IMR-90 (cell line): ENCODE results near the gene DCUN1D2. TPM values are rescaled to one million over a fixed set of nuclear protein-coding genes. Genes with fewer than 3 reads are reported as not detected.

ENCODE experiments used
- ATAC-seq: fragments of 200-7000 bp; cut with Tn5 transposase; 2 replicates; pipeline ENCODE4 v1.9.1; 2020; ENCODE audit warnings: low read depth, mild to moderate bottlenecking, moderate library complexity
- BruUV-seq: library from RNA; stranded (reverse); fragments of 400-500 nt; replicated peaks from 2 replicates; lab custom pipeline; 2021; lab: Mats Ljungman, UMichigan
- CTCF ChIA-PET: fragments of 300-600 bp; formaldehyde crosslinking; extraction: SDS; loops from one replicate; lab custom pipeline; 2021; ENCODE audit warnings: antibody characterized with exemption; lab: Yijun Ruan, JAX
- POLR2A ChIA-PET: fragments of 300-600 bp; sonication (Branson Sonifier 250); formaldehyde crosslinking; loops from one replicate; lab custom pipeline; 2022; ENCODE audit warnings: antibody characterized with exemption; ENCODE audit not compliant: unreplicated experiment; lab: Charles Lee
- DNase-seq: peaks from one replicate; pipeline ENCODE4 v3.0.0; 2013
- H2AFZ ChIP-seq: replicated peaks from 2 replicates; pipeline ENCODE3; 2013; ENCODE audit warnings: low read length, mild to moderate bottlenecking; ENCODE audit not compliant: poor library complexity
- H2AK5ac ChIP-seq: 2 replicates; pipeline ENCODE4 v1.6.1; 2013; ENCODE audit warnings: low read depth, low read length, inconsistent platforms
- H2AK9ac ChIP-seq: replicated peaks from 2 replicates; pipeline ENCODE3; 2013; ENCODE audit warnings: mild to moderate bottlenecking, low read depth, low read length, moderate library complexity; ENCODE audit not compliant: poor library complexity
- H2BK120ac ChIP-seq: 2 replicates; pipeline ENCODE4 v1.6.1; 2013; ENCODE audit warnings: low read depth, low read length, inconsistent platforms
- H2BK15ac ChIP-seq: 3 replicates; pipeline ENCODE4 v1.6.1; 2013; ENCODE audit warnings: low read depth, low read length, inconsistent platforms
- H2BK20ac ChIP-seq: 2 replicates; pipeline ENCODE4 v1.6.1; 2013; ENCODE audit warnings: low read depth, mild to moderate bottlenecking, inconsistent platforms, low read length, moderate library complexity
- H2BK5ac ChIP-seq: 2 replicates; pipeline ENCODE4 v1.6.1; 2013; ENCODE audit warnings: mild to moderate bottlenecking, low read depth, low read length, inconsistent platforms; ENCODE audit not compliant: poor library complexity, severe bottlenecking
- H3K14ac ChIP-seq: replicated peaks from 2 replicates; pipeline ENCODE4 v1.6.1; 2013; ENCODE audit warnings: low read depth, low read length, inconsistent platforms
- H3K18ac ChIP-seq: 2 replicates; pipeline ENCODE4 v1.6.1; 2013; ENCODE audit warnings: low read depth, low read length, control low read depth
- H3K23ac ChIP-seq: 2 replicates; pipeline ENCODE4 v1.6.1; 2013; ENCODE audit warnings: low read depth, low read length, inconsistent platforms
- H3K27ac ChIP-seq: 2 replicates; pipeline ENCODE4 v1.5.1; 2013; ENCODE audit warnings: mild to moderate bottlenecking, control low read depth, low read length; ENCODE audit not compliant: insufficient read depth
- H3K27me3 ChIP-seq: 2 replicates; pipeline ENCODE4 v1.6.1; 2013; ENCODE audit warnings: low read length; ENCODE audit not compliant: control insufficient read depth, insufficient read depth
- H3K36me3 ChIP-seq: 2 replicates; pipeline ENCODE4 v1.6.1; 2013; ENCODE audit warnings: low read length, mixed read lengths; ENCODE audit not compliant: control insufficient read depth, insufficient read depth
- H3K4ac ChIP-seq: 2 replicates; pipeline ENCODE4 v1.6.1; 2013; ENCODE audit warnings: low read depth, low read length, inconsistent platforms
- H3K4me1 ChIP-seq: 2 replicates; pipeline ENCODE4 v1.6.1; 2013; ENCODE audit warnings: low read length, mixed read lengths; ENCODE audit not compliant: control insufficient read depth, insufficient read depth
- H3K4me2 ChIP-seq: 2 replicates; pipeline ENCODE4 v1.6.1; 2013; ENCODE audit warnings: low read depth, mild to moderate bottlenecking, control low read depth, low read length, moderate library complexity
- H3K4me3 ChIP-seq: 2 replicates; pipeline ENCODE4 v1.5.1; 2013; ENCODE audit warnings: low read depth, mild to moderate bottlenecking, control low read depth, low read length, moderate library complexity; ENCODE audit not compliant: insufficient read depth
- H3K56ac ChIP-seq: 2 replicates; pipeline ENCODE4 v1.6.1; 2013; ENCODE audit warnings: low read length, inconsistent platforms; ENCODE audit not compliant: insufficient read depth; ENCODE audit errors: extremely low read depth
- H3K79me1 ChIP-seq, 2 experiments: 2 replicates each; pipeline ENCODE4 v1.6.1; 2013; ENCODE audit warnings: low read length in 2 of 2, inconsistent platforms in 1 of 2, low read depth in 1 of 2
- H3K9ac ChIP-seq: 2 replicates; pipeline ENCODE4 v1.6.1; 2013; ENCODE audit warnings: low read depth, low read length, control low read depth
- H3K9me1 ChIP-seq: 2 replicates; pipeline ENCODE4 v1.6.1; 2013; ENCODE audit warnings: low read length, inconsistent platforms; ENCODE audit not compliant: insufficient read depth
- H3K9me3 ChIP-seq: 2 replicates; pipeline ENCODE4 v1.6.1; 2013; ENCODE audit warnings: low read length; ENCODE audit not compliant: control insufficient read depth, insufficient read depth
- H4K20me1 ChIP-seq: 2 replicates; pipeline ENCODE4 v1.6.1; 2013; ENCODE audit warnings: low read length, inconsistent platforms; ENCODE audit not compliant: insufficient read depth
- H4K5ac ChIP-seq: 2 replicates; pipeline ENCODE4 v1.6.1; 2013; ENCODE audit warnings: mild to moderate bottlenecking, low read depth, low read length, control low read depth
- H4K8ac ChIP-seq, 2 experiments: 2 replicates each; pipeline ENCODE4 v1.6.1; 2013; ENCODE audit warnings: low read depth in 2 of 2, low read length in 2 of 2, control low read depth in 1 of 2, inconsistent platforms in 1 of 2
- H4K91ac ChIP-seq: 2 replicates; pipeline ENCODE4 v1.6.1; 2013; ENCODE audit warnings: low read depth, low read length, inconsistent platforms; ENCODE audit not compliant: insufficient read depth
- BHLHE40 ChIP-seq: fragments of 150-350 bp; IDR thresholded peaks from 2 replicates; pipeline ENCODE4 v1.6.1; 2016; ENCODE audit warnings: mild to moderate bottlenecking, low read depth, low read length
- CEBPB ChIP-seq: IDR thresholded peaks from 2 replicates; pipeline ENCODE4 v1.6.1; 2012; ENCODE audit warnings: low read depth, low read length, improper control_type of control experiment
- CHD1 ChIP-seq: IDR thresholded peaks from 2 replicates; pipeline ENCODE4 v1.6.1; 2012; ENCODE audit warnings: low read depth, low read length, improper control_type of control experiment
- ELK1 ChIP-seq: fragments of 150-350 bp; IDR thresholded peaks from 2 replicates; pipeline ENCODE4 v1.6.1; 2016; ENCODE audit warnings: low read depth, mild to moderate bottlenecking, low read length, moderate library complexity, borderline replicate concordance
- FOS ChIP-seq: fragments of 150-350 bp; IDR thresholded peaks from 2 replicates; pipeline ENCODE4 v1.6.1; 2016; ENCODE audit warnings: low read depth, low read length
- MAFK ChIP-seq: IDR thresholded peaks from 2 replicates; pipeline ENCODE4 v1.6.1; 2012; ENCODE audit warnings: low read depth, low read length, improper control_type of control experiment
- MAZ ChIP-seq: IDR thresholded peaks from 2 replicates; pipeline ENCODE4 v1.6.1; 2012; ENCODE audit warnings: low read depth, mild to moderate bottlenecking, low read length, improper control_type of control experiment, moderate library complexity, borderline replicate concordance
- NFE2L2 ChIP-seq: fragments of 150-350 bp; IDR thresholded peaks from 2 replicates; pipeline ENCODE4 v1.6.1; 2016; ENCODE audit warnings: low read depth, mild to moderate bottlenecking, low read length
- POLR2A ChIP-seq: IDR thresholded peaks from 2 replicates; pipeline ENCODE4 v1.6.1; 2012; ENCODE audit warnings: mild to moderate bottlenecking, low read depth, low read length
- RAD21 ChIP-seq: IDR thresholded peaks from 2 replicates; pipeline ENCODE4 v1.6.1; 2012; ENCODE audit warnings: low read length, improper control_type of control experiment
- RCOR1 ChIP-seq: IDR thresholded peaks from 2 replicates; pipeline ENCODE4 v1.6.1; 2012; ENCODE audit warnings: mild to moderate bottlenecking, low read length, improper control_type of control experiment; ENCODE audit not compliant: insufficient replicate concordance
- RFX5 ChIP-seq: IDR thresholded peaks from 2 replicates; pipeline ENCODE4 v1.8.0; 2012; ENCODE audit warnings: low read depth, mild to moderate bottlenecking, low read length, moderate library complexity
- SMC3 ChIP-seq: fragments of 150-350 bp; IDR thresholded peaks from 2 replicates; pipeline ENCODE4 v1.6.1; 2016; ENCODE audit warnings: low read depth, mild to moderate bottlenecking, antibody characterized with exemption, low read length, moderate library complexity
- WGBS, 2 experiments: methylation state at CpG; one replicate each; pipeline versions ENCODE4 v1.1.5 to v1.1.7; 2013; ENCODE audit warnings: missing lambda C conversion rate in 2 of 2; ENCODE audit not compliant: insufficient read length in 1 of 2; ENCODE audit errors: extremely low coverage in 2 of 2; 5-methylcytosine and 5-hydroxymethylcytosine counted together
- dilution Hi-C: fragments of 300-500 bp; cut with HindIII; formaldehyde crosslinking; loops from one replicate; pipeline ENCODE4 v1.14.3; 2018; ENCODE audit warnings: low sequenced_read_pairs; ENCODE audit not compliant: unreplicated experiment
- in situ Hi-C: fragments of 300-500 bp; cut with MboI; formaldehyde crosslinking; loops from 3 replicates; pipeline ENCODE4 v1.14.3; 2019; ENCODE audit warnings: low sequenced_read_pairs, inconsistent platforms, mixed read lengths
- intact Hi-C: fragments of 100-400 bp; cut with micrococcal nuclease; formaldehyde crosslinking; loops from 2 replicates; pipeline ENCODE4 v1.10.0; 2022
- polyA plus RNA-seq, 3 experiments: library from polyadenylated mRNA; depleted of rRNA; stranded (reverse); fragments of >200 nt; gene quantifications; 2 replicates each; pipeline ENCODE4 v1.2.3, GENCODE V29; 2012; ENCODE audit warnings: low replicate concordance in 1 of 3
- total RNA-seq: library from RNA; depleted of rRNA; stranded (reverse); fragments of >200 nt; gene quantifications from 2 replicates; pipeline ENCODE4 v1.2.3, GENCODE V29; 2012
- TF ChIP-seq, protein P1 (sequence below): conservative IDR thresholded peaks from 2 replicates; pipeline ENCODE4 v1.5.1; 2012; ENCODE audit warnings: mild to moderate bottlenecking, low read depth, low read length, improper control_type of control experiment

Gene DCUN1D2
- total and polyA plus RNA-seq, 2 of the 4 experiments (the other 2 are of a cell fraction), result 8.1 to 11.5 TPM

GRCh38 chr13:113449693-113450347, 40.7 kb downstream of the DCUN1D2 start:
- POLR2A ChIA-PET, result no interaction called here
- in situ Hi-C loops, result no loop called here
- ATAC-seq, result no peak
- BruUV-seq, result no TSS peak
- no peak overlapping the region for H3K56ac ChIP-seq
- peaks cover 15% of the 10 kb centered on the region; the same call in 1 of the 2 replicates for H3K36me3 ChIP-seq
- H3K79me1 ChIP-seq, result peaks cover 0 to 5% of the 10 kb centered on the region in 2 experiments; a peak in 2 of 4 replicates
- TF ChIP-seq CHD1, result no peak
- TF ChIP-seq, protein P1, sequence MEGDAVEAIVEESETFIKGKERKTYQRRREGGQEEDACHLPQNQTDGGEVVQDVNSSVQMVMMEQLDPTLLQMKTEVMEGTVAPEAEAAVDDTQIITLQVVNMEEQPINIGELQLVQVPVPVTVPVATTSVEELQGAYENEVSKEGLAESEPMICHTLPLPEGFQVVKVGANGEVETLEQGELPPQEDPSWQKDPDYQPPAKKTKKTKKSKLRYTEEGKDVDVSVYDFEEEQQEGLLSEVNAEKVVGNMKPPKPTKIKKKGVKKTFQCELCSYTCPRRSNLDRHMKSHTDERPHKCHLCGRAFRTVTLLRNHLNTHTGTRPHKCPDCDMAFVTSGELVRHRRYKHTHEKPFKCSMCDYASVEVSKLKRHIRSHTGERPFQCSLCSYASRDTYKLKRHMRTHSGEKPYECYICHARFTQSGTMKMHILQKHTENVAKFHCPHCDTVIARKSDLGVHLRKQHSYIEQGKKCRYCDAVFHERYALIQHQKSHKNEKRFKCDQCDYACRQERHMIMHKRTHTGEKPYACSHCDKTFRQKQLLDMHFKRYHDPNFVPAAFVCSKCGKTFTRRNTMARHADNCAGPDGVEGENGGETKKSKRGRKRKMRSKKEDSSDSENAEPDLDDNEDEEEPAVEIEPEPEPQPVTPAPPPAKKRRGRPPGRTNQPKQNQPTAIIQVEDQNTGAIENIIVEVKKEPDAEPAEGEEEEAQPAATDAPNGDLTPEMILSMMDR, result no peak
- TF ChIP-seq SMC3, result no peak
- TF ChIP-seq RAD21, result no peak
- no peak for TF ChIP-seq BHLHE40
- no peak for TF ChIP-seq MAZ
- no peak for TF ChIP-seq RCOR1
- TF ChIP-seq FOS, result no peak
- TF ChIP-seq RFX5, result no peak
- TF ChIP-seq CEBPB, result no peak
- no peak for TF ChIP-seq MAFK
- no peak for TF ChIP-seq POLR2A
- TF ChIP-seq ELK1, result no peak
- TF ChIP-seq NFE2L2, result no peak
- no peak overlapping the region for H2BK120ac ChIP-seq
- H2AK9ac ChIP-seq, result no peak overlapping the region
- intact Hi-C loops, result loop anchor here (2.0 kb wide), 1 partner anchor 507 kb away; no protein-coding TSS in a partner anchor
- no peak overlapping the region for H2BK20ac ChIP-seq
- no peaks in the 10 kb centered on the region for H4K20me1 ChIP-seq
- no peak overlapping the region for H3K4me3 ChIP-seq
- H3K9me1 ChIP-seq, result peaks cover 6% of the 10 kb centered on the region
- DNase-seq, result no peak
- H3K4me2 ChIP-seq, result no peak overlapping the region
- H3K9me3 ChIP-seq, result no peaks in the 10 kb centered on the region
- H2BK5ac ChIP-seq, result no peak overlapping the region
- H3K23ac ChIP-seq, result no peak overlapping the region
- no peaks in the 10 kb centered on the region for H3K27me3 ChIP-seq
- WGBS, 2 experiments, result 83% methylated on average over 6 of the region's 13 CpGs; no CpG with 5 or more reads in 1 of the 2 experiments
- H4K8ac ChIP-seq, result no peak overlapping the region
- no peak overlapping the region for H3K14ac ChIP-seq
- H2BK15ac ChIP-seq, result no peak overlapping the region
- no peaks in the 10 kb centered on the region for H3K4me1 ChIP-seq
- CTCF ChIA-PET, result no interaction called here
- H2AK5ac ChIP-seq, result no peak overlapping the region
- no peak overlapping the region for H3K27ac ChIP-seq
- H4K91ac ChIP-seq, result no peak overlapping the region
- H3K4ac ChIP-seq, result no peak overlapping the region
- dilution Hi-C loops, result no loop called here
- H4K5ac ChIP-seq, result no peak overlapping the region
- no peak overlapping the region for H3K18ac ChIP-seq
- H3K9ac ChIP-seq, result no peak overlapping the region
- no peak overlapping the region for H2AFZ ChIP-seq
